ENCODE measurements around the gene ENDOV.
"Not testable (repeated sequence)": the region's sequence is repeated elsewhere in the genome, so short reads cannot be mapped to it uniquely, and the experiment has no call there.

GRCh38 chr17:80407917-80408316 lies 7.0 kb upstream of the ENDOV start:
- TF ChIP-seq CTCF, POLR2A (IDR thresholded peaks at IDR 0.05): not testable (repeated sequence)

Measured in uterus (tissue), 2 donors.